Measurements from ENCODE around the gene COL24A1.
"Not testable (repeated sequence)": the region's sequence is repeated elsewhere in the genome, so short reads cannot be mapped to it uniquely, and the experiment has no call there.

COL24A1 gene

DNA sequence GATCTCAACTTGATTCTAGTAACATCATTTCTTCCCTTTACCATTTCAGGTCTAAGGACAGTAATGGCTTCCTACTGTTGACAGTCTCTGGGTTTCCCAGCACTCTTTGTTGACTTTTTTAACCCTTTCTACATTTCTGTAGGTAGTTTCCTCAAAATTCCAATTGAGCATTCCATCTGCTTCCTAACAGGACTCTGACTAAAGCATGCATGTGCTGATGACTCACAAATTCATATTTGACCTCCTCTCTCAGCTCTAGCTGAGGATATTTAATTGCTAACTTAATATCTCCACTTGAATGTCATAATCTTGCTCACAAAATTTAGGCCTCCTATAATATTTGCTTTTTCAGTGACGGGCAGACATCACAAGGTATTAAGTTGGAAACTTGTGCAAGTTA, 355.1 kb downstream of the COL24A1 start:
- no peak for DNase-seq (ENCODE audit: low spot score)

DNA sequence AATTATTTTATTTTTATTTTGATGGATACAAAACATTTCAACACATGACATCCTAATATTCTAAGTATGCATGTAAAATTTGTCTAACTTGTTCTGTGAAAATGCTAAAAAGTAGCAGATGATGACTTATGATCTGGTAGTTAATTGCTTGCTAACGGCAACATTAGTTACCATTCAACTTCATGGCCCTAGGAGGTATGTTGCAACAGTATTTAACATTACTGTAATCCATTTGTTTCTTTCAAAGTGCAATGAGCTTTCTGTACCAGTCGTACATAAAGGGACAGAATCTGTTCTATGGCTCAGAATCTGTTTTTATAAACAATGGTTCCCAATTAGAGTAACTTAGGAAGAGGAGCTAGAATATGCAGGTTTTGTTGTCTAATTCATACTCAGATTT, 356.8 kb downstream of the COL24A1 start:
- DNase-seq (ENCODE audit: low spot score) = no peak

DNA sequence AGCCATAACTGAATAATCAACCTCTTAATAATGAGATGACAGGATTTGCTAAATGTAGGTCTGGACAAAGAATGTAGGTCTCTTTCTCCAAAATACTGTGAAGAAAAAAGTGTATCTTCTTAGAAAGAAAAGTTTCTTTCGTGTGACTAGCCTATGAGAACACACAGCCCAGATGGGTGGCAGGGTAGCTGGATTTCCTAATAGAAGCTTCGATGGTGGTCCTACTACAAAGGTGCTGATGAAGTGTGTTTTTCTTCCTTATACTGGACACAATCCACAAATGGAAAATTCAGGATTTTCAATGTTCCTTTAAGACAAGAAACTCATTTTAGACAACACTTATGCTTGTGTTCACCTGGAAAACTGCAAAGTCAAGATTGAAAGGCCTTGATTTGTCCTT, 358.2 kb downstream of the COL24A1 start:
- no peak for DNase-seq (ENCODE audit: low spot score)

DNA sequence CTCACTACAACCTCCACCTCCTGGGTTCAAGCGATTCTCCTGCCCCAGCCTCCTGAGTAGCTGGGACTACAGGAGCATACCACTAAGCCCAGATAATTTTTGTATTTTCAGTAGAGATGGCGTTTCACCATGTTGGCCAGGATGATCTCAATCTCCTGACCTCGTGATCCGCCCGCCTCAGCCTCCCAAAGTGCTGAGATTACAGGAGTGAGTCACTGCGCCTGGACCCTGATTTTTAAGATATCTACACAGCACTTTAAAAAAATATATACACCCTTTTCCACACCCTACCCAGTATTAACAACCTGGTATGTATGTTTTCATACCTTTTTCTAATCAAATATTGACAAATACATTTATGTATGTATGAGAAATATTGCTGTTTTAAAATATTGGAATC, 379.6 kb downstream of the COL24A1 start:
- not testable (repeated sequence) for DNase-seq (ENCODE audit: low spot score)

DNA sequence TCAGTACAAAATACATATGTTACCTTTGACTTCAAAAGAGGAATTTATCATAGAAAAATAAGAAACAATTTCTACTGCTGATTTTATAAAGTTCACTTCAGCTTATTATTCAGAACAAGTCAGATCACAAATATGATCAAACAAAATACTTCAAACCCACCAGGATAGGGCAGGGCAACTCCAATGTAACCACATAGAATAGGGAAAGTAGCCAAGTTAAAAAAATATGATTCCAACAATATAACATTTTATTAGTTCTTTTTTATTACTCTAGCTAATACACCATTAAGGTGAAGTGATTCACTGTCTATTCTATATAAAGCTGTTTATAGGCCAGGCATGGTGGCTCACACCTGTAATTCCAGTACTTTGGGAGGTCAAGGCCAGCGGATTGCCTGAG, 393.8 kb downstream of the COL24A1 start:
- DNase-seq (ENCODE audit: low spot score) = no peak

DNA sequence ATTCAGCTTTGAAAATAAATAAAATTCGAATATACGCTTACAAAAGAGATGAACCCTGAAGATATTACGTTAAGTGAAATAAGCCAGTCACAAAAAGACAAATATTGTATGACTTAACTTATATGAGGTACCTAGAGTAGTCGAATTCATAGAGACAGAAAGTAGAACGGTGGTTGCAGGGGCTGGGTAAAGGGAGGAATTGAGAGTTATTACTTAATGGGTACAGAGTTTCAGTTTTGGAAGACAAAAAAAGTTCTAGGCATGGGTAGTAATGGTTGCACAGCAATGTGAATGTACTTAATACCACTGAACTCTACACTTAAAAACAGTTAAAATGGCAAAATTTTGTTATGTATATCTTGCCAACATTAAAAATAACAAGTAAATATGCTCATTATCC, 399.7 kb downstream of the COL24A1 start:
- DNase-seq (ENCODE audit: low spot score) = no peak

DNA sequence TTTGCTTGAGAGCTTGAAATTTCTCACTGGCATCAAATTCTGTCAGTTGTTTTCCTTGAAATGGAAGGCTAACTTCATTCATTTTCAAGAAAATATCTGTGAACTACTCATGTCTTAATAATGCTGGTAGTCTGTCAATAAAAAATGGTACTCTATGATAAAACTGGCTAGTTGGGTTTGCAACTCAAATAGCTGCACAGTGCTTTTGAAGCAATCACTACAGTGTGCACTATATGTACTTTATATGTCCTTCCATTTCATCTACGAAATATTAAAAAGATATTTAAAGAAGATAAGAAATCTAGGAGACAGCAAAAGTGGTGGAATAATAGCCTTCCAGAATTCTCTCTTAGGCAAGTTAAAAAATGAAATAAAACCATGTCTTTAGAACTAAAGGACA, 408.5 kb downstream of the COL24A1 start:
- DNase-seq (ENCODE audit: low spot score) = no peak

DNA sequence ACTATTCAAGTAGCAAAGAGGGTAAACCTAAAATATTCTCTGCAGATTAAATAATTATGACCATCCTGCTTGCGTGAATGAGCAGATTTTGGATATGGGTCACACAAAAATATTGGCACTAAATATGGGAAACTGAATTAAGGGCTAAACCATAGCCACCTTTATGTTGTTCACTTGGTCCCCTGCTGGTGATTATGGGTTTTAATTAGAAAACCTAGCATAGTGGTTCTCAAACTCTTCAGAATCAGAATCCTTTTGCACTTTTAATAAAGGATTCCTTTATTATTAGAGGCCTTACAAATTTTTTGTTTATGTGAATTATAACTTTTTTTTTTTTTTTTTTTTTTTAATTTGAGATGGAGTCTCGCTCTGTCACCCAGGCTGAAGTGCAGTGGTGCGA, 409.8 kb downstream of the COL24A1 start:
- DNase-seq (ENCODE audit: low spot score) = no peak

DNA sequence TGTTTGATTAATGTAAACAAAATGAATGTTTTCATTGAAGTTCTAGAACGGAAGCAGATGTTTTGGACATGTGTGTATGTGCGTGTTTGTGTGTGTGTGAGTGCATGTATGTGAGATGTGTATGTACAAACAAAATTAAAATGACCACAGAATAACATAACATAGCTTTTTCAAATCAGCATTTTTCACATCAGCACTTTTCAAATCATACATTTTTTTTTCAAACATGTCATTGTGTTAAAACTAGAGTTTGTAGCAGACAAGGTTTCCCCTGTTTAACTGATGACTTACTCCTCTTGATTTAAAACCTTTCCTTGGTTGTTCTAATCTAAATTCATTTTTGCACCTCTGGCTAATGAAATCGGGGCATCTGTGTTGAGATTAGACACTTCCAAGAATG, 412.8 kb downstream of the COL24A1 start:
- no peak for DNase-seq (ENCODE audit: low spot score)

DNA sequence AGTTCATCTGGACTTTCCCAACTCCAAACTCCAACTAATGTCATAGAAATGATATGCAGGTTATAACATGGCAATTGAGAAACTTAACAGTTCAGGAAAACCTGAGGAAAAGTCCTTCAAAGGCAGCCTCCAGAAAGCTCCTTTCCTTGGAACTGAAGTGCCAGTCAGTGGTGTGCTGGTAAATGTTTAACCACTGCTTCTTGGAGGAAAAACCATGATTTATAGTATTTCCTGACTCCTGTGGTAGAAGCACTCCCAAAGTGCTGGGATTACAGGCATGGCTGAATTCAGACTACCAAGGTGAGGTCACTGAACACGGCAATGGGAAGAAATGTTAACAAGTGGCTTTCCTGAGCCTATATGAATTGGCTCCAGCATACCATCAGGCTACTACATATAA, 421.6 kb downstream of the COL24A1 start:
- DNase-seq (ENCODE audit: low spot score) = no peak

DNA sequence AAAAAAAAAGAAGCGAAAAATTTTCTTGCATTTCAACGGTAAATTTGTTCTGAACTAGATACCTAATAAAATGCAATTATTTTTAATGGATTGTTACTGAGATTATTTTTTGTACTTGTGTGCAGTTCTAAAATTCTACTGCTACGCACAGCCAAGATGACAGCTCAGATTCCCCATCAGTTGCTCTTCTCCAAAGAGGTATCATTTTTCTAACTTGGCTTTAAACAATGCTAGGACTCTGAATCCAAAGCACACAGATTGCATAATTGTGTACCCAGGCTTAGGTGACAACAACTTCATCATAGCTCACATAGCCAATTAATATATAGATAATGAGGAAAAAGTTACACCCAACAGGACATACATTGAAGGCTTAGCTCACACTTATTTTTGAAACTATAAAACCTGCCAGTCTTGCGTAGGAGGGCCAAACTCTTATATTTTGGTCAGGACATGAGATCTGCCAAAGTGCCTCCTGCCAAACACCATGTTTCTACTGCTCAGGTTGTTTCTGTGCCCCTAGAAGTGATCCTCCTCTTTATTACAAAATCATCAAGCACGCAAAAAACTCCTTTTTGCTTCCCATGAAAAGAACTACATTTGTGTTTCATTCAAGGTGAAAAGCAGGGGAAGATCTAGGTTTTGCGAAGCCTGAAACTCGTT, 437.8 kb downstream of the COL24A1 start:
- no peak for DNase-seq (ENCODE audit: low spot score)

DNA sequence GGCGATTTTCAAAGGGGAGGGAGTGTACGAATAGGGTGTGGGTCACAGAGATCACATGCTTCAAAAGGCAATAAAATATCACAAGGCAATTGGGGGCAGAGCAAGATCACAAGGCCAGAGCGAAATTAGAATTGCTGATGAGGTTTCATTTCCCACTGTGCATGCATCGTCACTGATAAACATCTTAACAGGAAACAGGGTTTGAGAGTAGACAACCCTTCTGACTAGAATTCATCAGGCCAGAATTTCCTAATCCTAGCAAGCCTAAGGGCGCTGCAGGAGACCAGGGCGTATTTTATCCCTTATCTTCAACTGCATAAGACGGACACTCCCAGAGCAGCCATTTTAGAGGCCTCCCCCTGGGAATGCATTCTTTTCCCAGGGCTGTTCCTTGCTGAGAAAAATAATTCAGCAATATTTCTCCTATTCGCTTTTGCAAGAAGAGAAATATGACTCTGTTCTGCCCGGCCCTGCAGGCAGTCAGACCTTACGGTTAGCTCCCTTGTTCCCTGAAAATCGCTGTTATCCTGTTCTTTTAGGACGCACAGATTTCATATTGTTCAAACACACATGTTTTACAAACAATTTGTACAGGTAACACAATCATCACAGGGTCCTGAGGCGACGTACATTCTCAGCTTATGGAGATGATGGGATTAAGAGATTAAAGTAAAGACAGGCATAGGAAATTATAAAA, 442.0 kb downstream of the COL24A1 start:
- not testable (repeated sequence) for DNase-seq (ENCODE audit: low spot score)

DNA sequence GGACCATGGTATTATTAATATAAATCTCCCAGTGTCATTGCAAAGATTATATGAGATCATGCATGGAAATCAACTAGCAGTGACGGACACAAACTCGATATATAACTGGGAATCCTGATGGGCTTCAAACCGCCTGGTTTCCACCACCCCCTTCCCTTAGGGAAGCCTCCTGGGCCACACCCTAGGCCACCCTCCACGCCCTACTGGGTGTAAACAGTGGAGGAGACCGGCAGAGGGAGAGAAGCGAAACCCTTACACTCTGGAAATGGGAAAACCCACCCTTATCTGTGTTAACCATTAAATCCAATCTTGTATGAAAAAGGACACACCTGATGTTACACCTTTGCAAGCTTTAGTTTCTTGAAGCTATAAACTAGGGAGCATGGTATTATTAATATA, 447.7 kb downstream of the COL24A1 start:
- no peak for DNase-seq (ENCODE audit: low spot score)

DNA sequence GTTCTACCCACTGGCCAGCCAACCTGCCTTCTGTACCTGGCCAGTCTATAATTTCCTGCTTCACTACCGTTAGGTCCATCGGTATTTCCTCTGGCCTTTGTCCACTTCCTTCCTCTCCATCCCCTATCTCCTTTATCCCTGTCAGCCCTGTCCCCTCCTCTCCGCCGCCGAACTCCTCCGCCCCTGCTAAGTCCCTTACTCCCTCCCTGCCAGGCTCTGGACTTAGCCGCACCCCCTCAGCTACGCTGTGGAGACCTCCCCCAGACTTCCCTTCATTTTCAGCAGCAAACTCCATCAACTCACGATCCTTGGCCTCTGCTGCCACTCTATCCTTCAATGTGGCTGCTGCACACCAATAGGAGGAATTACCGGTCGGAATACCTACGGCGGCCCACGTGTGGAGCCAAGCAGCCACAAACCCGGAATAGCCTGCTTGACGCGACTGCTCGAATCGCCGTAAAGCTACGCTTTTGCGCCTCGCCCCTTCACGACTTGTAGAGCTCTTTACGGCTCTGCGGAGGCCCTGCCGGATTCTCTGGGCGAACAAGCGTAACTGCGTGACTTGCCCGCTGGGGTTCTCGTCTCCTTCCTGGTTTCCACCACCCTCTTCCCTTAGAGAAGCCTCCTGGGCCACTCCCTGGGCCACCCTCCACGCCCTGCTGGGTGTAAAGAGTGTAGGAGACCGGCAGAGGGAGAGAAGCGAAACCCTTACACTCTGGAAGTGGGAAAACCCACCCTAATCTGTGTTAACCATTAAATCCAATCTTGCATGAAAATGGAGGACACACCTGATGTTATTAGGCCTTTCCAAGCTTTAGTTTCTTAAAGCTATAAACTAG, 448.4 kb downstream of the COL24A1 start, which contains the start of gene ZNHIT6:
ZNHIT6 (minus strand) TSS at position 444 of the 839 bp plus-strand sequence; CDS start at position 295, 149 bp downstream.
- DNase-seq (ENCODE audit: low spot score) = peak; percentile 92

DNA sequence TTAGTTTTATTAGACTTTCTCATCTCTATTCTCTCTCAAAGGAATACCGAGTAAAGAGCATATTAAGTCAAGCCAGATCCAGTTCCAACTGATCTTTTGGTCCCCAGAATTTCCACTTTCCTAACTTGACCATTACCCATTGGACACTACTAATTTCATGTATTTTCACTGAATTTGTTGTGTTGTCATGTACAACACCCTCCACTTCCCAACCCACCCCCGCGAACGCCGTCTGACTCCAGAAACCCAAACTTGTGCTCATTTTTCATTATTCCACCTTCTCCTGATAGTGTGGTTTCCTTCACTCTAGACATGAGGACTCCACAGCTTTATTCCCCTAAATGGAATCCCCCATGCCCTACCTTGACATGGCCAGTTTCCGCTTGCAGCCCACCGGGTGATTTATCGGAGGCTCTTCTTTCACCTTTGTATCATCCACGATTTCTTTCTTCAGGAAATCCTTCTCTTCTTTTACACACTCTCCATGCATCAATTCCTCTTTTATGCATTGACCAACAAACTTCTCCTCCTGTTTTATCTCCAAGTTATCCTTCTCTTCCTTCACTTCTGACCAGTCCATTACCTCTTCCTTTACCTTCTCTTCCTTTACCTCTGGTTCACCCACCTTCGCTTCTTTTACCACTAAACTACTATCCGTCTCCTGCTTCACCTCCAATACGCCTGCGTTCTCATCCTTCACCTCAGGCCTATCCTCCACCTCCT, 449.1 kb downstream of the COL24A1 start:
- DNase-seq (ENCODE audit: low spot score) = no peak

DNA sequence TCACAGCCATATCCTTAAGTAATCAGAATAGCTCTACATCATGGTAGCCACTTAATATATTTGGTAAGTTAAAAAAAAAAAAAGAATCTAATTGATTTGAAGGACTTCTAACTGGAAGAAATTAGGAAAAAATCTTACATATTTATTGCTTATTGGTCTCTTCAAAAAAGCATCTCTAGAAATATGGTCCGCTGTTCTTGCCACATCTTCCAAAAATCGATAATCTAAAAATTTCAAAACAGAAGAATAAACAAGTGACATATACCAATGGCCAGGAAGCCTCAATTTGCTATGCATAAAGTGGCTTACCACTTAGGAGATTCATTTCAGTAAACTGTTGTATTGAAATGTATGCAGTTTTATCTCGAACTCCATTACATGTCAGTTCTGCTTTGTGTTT, 450.6 kb downstream of the COL24A1 start:
- DNase-seq (ENCODE audit: low spot score) = no peak

DNA sequence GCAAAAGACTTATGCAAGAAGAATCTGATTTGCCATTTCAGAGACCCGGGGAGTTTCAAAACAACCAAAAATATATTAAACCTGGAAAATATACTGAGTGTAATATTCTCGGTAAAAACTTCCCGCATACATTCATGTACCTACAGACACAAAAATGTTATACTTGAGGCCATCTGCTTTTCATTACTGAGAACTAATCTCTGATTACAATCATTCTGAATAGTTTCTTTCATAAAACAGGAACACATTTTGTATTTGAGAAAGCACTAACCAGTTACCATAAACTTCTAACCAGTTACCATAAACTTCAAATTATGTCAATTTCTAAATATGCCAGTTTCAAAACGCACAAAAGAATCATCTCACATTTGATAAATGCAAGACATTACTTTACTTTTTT, 456.1 kb downstream of the COL24A1 start:
- no peak for DNase-seq (ENCODE audit: low spot score)

DNA sequence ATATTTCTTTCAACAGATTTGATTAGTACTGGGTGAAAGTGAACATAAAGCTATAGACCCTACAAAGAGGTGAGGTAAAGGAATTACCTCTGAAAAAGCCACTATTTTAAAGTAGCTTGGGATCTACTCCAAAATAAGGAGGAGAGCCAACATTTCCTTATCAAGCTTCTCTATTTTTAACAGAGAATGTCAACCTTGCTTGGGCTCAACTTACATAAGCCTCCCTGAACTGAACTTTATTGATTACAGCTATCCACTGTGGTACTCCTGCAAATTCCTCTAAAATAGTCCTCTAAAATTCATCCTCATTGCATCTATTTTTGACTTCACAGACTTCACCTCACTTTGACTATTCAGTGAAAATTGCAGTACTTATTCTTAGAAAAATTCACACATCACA, 458.7 kb downstream of the COL24A1 start:
- DNase-seq (ENCODE audit: low spot score) = no peak

DNA sequence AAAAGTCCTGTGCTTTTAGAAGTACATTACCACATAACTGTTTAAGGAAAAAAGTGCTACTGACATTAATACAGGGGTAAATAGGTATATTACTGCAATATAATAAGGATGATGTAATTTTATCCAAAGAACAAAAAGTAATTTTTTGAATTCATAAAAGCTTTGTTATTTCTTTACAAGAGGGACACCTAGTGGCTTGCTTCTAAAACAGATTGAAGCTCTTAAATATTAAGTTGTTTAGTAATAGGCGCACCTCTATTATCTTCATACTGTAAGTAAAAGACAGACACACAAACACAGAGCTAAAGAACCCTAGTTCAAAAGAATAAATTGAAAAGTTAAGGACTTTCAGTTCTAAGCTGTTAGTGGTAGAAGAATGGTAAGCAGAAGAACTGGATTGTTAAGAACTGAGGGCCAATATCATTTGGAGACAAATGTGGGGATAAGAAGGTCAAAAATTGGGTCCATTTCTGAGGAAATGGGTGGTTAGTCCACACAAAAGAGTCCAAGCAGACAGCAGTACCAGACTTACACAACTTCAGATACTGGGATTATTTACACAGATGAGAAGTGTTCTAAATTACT, 463.8 kb downstream of the COL24A1 start:
- no peak for DNase-seq (ENCODE audit: low spot score)

DNA sequence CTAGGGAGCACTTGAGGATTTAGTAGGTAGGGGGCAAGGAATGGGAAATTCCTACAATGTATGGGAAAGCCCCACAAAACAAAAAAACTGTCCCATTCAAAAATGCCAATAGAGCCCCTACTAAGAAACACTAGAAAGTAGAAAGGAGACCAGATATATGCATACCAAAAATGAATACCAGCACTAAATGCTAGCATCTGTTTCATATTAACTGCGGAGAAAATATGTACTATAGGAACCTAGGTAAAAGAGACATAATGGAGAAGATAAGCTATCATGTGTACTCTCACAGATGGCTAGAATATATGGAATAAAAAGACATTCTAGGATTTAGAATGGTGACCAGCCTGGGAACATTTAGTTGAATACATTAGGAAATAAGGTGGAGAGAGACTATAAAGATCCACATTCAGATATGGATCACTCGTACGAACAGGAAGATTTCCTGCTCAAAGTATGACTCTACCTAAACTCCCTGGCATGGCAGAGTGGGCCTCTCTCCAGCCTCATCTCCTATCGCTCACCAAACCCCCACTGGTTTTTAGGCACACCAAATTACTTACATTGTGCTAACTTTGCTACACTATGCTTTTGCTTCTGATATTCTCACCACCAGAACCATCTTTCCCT, 466.7 kb downstream of the COL24A1 start:
- no peak for DNase-seq (ENCODE audit: low spot score)

DNA sequence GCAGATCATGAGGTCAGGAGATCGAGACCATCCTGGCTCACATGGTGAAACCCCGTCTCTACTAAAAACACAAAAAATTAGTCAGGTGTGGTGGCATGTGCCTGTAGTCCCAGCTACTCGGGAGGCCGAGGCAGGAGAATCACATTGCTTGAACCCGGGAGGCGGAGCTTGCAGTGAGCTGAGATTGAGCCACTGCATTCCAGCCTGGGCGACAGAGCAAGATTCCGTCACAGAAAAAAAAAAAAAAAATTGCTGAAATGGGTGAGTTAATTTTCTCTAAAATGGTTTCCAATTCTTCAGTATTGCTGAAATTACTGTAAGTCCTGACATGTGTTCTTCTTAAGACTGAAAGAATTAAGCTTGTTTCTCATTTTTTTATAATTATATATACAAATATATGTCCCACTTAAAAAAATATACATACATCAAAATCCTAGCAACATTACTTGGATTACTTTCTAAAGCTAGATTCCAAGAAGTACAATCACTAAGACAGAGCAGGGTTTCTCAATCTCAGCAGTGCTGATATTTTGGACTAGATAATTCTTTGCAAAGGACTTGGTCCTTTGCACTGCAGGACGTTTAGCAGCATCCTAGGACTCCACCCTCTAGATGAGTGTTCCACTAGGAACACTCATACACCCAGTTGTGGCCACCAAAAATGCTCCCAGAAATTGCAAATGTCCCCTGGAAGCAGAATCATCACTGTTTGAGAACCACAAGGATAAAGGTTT, 473.1 kb downstream of the COL24A1 start:
- DNase-seq (ENCODE audit: low spot score) = no peak
